IMR-90 (cell line): ENCODE results near the gene TNPO1. TPM values are rescaled to one million over a fixed set of nuclear protein-coding genes. Genes with fewer than 3 reads are reported as not detected.

Source experiments
- ATAC-seq: fragments of 200-7000 bp; cut with Tn5 transposase; 2 replicates; pipeline ENCODE4 v1.9.1; 2020; ENCODE audit warnings: low read depth, mild to moderate bottlenecking, moderate library complexity
- BruUV-seq: library from RNA; stranded (reverse); fragments of 400-500 nt; replicated peaks from 2 replicates; lab custom pipeline; 2021; lab: Mats Ljungman, UMichigan
- CTCF ChIA-PET: fragments of 300-600 bp; formaldehyde crosslinking; extraction: SDS; loops from one replicate; lab custom pipeline; 2021; ENCODE audit warnings: antibody characterized with exemption; lab: Yijun Ruan, JAX
- POLR2A ChIA-PET: fragments of 300-600 bp; sonication (Branson Sonifier 250); formaldehyde crosslinking; loops from one replicate; lab custom pipeline; 2022; ENCODE audit warnings: antibody characterized with exemption; ENCODE audit not compliant: unreplicated experiment; lab: Charles Lee
- DNase-seq: peaks from one replicate; pipeline ENCODE4 v3.0.0; 2013
- H2AFZ ChIP-seq: replicated peaks from 2 replicates; pipeline ENCODE3; 2013; ENCODE audit warnings: low read length, mild to moderate bottlenecking; ENCODE audit not compliant: poor library complexity
- H2AK5ac ChIP-seq: 2 replicates; pipeline ENCODE4 v1.6.1; 2013; ENCODE audit warnings: low read depth, low read length, inconsistent platforms
- H2AK9ac ChIP-seq: replicated peaks from 2 replicates; pipeline ENCODE3; 2013; ENCODE audit warnings: mild to moderate bottlenecking, low read depth, low read length, moderate library complexity; ENCODE audit not compliant: poor library complexity
- H2BK120ac ChIP-seq: 2 replicates; pipeline ENCODE4 v1.6.1; 2013; ENCODE audit warnings: low read depth, low read length, inconsistent platforms
- H2BK15ac ChIP-seq: 3 replicates; pipeline ENCODE4 v1.6.1; 2013; ENCODE audit warnings: low read depth, low read length, inconsistent platforms
- H2BK20ac ChIP-seq: 2 replicates; pipeline ENCODE4 v1.6.1; 2013; ENCODE audit warnings: low read depth, mild to moderate bottlenecking, inconsistent platforms, low read length, moderate library complexity
- H2BK5ac ChIP-seq: 2 replicates; pipeline ENCODE4 v1.6.1; 2013; ENCODE audit warnings: mild to moderate bottlenecking, low read depth, low read length, inconsistent platforms; ENCODE audit not compliant: poor library complexity, severe bottlenecking
- H3K14ac ChIP-seq: replicated peaks from 2 replicates; pipeline ENCODE4 v1.6.1; 2013; ENCODE audit warnings: low read depth, low read length, inconsistent platforms
- H3K18ac ChIP-seq: 2 replicates; pipeline ENCODE4 v1.6.1; 2013; ENCODE audit warnings: low read depth, low read length, control low read depth
- H3K23ac ChIP-seq: 2 replicates; pipeline ENCODE4 v1.6.1; 2013; ENCODE audit warnings: low read depth, low read length, inconsistent platforms
- H3K27ac ChIP-seq: 2 replicates; pipeline ENCODE4 v1.5.1; 2013; ENCODE audit warnings: mild to moderate bottlenecking, control low read depth, low read length; ENCODE audit not compliant: insufficient read depth
- H3K27me3 ChIP-seq: 2 replicates; pipeline ENCODE4 v1.6.1; 2013; ENCODE audit warnings: low read length; ENCODE audit not compliant: control insufficient read depth, insufficient read depth
- H3K36me3 ChIP-seq: 2 replicates; pipeline ENCODE4 v1.6.1; 2013; ENCODE audit warnings: low read length, mixed read lengths; ENCODE audit not compliant: control insufficient read depth, insufficient read depth
- H3K4ac ChIP-seq: 2 replicates; pipeline ENCODE4 v1.6.1; 2013; ENCODE audit warnings: low read depth, low read length, inconsistent platforms
- H3K4me1 ChIP-seq: 2 replicates; pipeline ENCODE4 v1.6.1; 2013; ENCODE audit warnings: low read length, mixed read lengths; ENCODE audit not compliant: control insufficient read depth, insufficient read depth
- H3K4me2 ChIP-seq: 2 replicates; pipeline ENCODE4 v1.6.1; 2013; ENCODE audit warnings: low read depth, mild to moderate bottlenecking, control low read depth, low read length, moderate library complexity
- H3K4me3 ChIP-seq: 2 replicates; pipeline ENCODE4 v1.5.1; 2013; ENCODE audit warnings: low read depth, mild to moderate bottlenecking, control low read depth, low read length, moderate library complexity; ENCODE audit not compliant: insufficient read depth
- H3K56ac ChIP-seq: 2 replicates; pipeline ENCODE4 v1.6.1; 2013; ENCODE audit warnings: low read length, inconsistent platforms; ENCODE audit not compliant: insufficient read depth; ENCODE audit errors: extremely low read depth
- H3K79me1 ChIP-seq, 2 experiments: 2 replicates each; pipeline ENCODE4 v1.6.1; 2013; ENCODE audit warnings: low read length in 2 of 2, inconsistent platforms in 1 of 2, low read depth in 1 of 2
- H3K9ac ChIP-seq: 2 replicates; pipeline ENCODE4 v1.6.1; 2013; ENCODE audit warnings: low read depth, low read length, control low read depth
- H3K9me1 ChIP-seq: 2 replicates; pipeline ENCODE4 v1.6.1; 2013; ENCODE audit warnings: low read length, inconsistent platforms; ENCODE audit not compliant: insufficient read depth
- H3K9me3 ChIP-seq: 2 replicates; pipeline ENCODE4 v1.6.1; 2013; ENCODE audit warnings: low read length; ENCODE audit not compliant: control insufficient read depth, insufficient read depth
- H4K20me1 ChIP-seq: 2 replicates; pipeline ENCODE4 v1.6.1; 2013; ENCODE audit warnings: low read length, inconsistent platforms; ENCODE audit not compliant: insufficient read depth
- H4K5ac ChIP-seq: 2 replicates; pipeline ENCODE4 v1.6.1; 2013; ENCODE audit warnings: mild to moderate bottlenecking, low read depth, low read length, control low read depth
- H4K8ac ChIP-seq, 2 experiments: 2 replicates each; pipeline ENCODE4 v1.6.1; 2013; ENCODE audit warnings: low read depth in 2 of 2, low read length in 2 of 2, control low read depth in 1 of 2, inconsistent platforms in 1 of 2
- H4K91ac ChIP-seq: 2 replicates; pipeline ENCODE4 v1.6.1; 2013; ENCODE audit warnings: low read depth, low read length, inconsistent platforms; ENCODE audit not compliant: insufficient read depth
- BHLHE40 ChIP-seq: fragments of 150-350 bp; IDR thresholded peaks from 2 replicates; pipeline ENCODE4 v1.6.1; 2016; ENCODE audit warnings: mild to moderate bottlenecking, low read depth, low read length
- CEBPB ChIP-seq: IDR thresholded peaks from 2 replicates; pipeline ENCODE4 v1.6.1; 2012; ENCODE audit warnings: low read depth, low read length, improper control_type of control experiment
- ELK1 ChIP-seq: fragments of 150-350 bp; IDR thresholded peaks from 2 replicates; pipeline ENCODE4 v1.6.1; 2016; ENCODE audit warnings: low read depth, mild to moderate bottlenecking, low read length, moderate library complexity, borderline replicate concordance
- MXI1 ChIP-seq: IDR thresholded peaks from 2 replicates; pipeline ENCODE4 v1.6.1; 2012; ENCODE audit warnings: low read depth, mild to moderate bottlenecking, low read length, moderate library complexity, borderline replicate concordance
- POLR2A ChIP-seq: IDR thresholded peaks from 2 replicates; pipeline ENCODE4 v1.6.1; 2012; ENCODE audit warnings: mild to moderate bottlenecking, low read depth, low read length
- RAD21 ChIP-seq: IDR thresholded peaks from 2 replicates; pipeline ENCODE4 v1.6.1; 2012; ENCODE audit warnings: low read length, improper control_type of control experiment
- RFX5 ChIP-seq: IDR thresholded peaks from 2 replicates; pipeline ENCODE4 v1.8.0; 2012; ENCODE audit warnings: low read depth, mild to moderate bottlenecking, low read length, moderate library complexity
- WGBS, 2 experiments: methylation state at CpG; one replicate each; pipeline versions ENCODE4 v1.1.5 to v1.1.7; 2013; ENCODE audit warnings: missing lambda C conversion rate in 2 of 2; ENCODE audit not compliant: insufficient read length in 1 of 2; ENCODE audit errors: extremely low coverage in 2 of 2; 5-methylcytosine and 5-hydroxymethylcytosine counted together
- dilution Hi-C: fragments of 300-500 bp; cut with HindIII; formaldehyde crosslinking; loops from one replicate; pipeline ENCODE4 v1.14.3; 2018; ENCODE audit warnings: low sequenced_read_pairs; ENCODE audit not compliant: unreplicated experiment
- in situ Hi-C: fragments of 300-500 bp; cut with MboI; formaldehyde crosslinking; loops from 3 replicates; pipeline ENCODE4 v1.14.3; 2019; ENCODE audit warnings: low sequenced_read_pairs, inconsistent platforms, mixed read lengths
- intact Hi-C: fragments of 100-400 bp; cut with micrococcal nuclease; formaldehyde crosslinking; loops from 2 replicates; pipeline ENCODE4 v1.10.0; 2022
- polyA plus RNA-seq, 3 experiments: library from polyadenylated mRNA; depleted of rRNA; stranded (reverse); fragments of >200 nt; gene quantifications; 2 replicates each; pipeline ENCODE4 v1.2.3, GENCODE V29; 2012; ENCODE audit warnings: low replicate concordance in 1 of 3
- total RNA-seq: library from RNA; depleted of rRNA; stranded (reverse); fragments of >200 nt; gene quantifications from 2 replicates; pipeline ENCODE4 v1.2.3, GENCODE V29; 2012

TNPO1 gene
- total and polyA plus RNA-seq, 2 of the 4 experiments (the other 2 are of a cell fraction): 45.5 to 400 TPM

GRCh38 chr5:72834924-72835323 lies 18.5 kb downstream of the TNPO1 start:
- H3K9me3 ChIP-seq: no peaks in the 10 kb centered on the region
- H2BK5ac ChIP-seq: no peak overlapping the region
- H3K18ac ChIP-seq: no peak overlapping the region
- no peak overlapping the region for H3K4me2 ChIP-seq
- H2BK20ac ChIP-seq: no peak overlapping the region
- dilution Hi-C loops (no loop called here), in situ Hi-C loops (no loop called here), intact Hi-C loops (no loop called here)
- TF ChIP-seq RFX5 (no peak), BHLHE40 (no peak), ELK1 (no peak), POLR2A (no peak), RAD21 (no peak), CEBPB (no peak), MXI1 (no peak)
- BruUV-seq: no TSS peak
- peaks cover 2% of the 10 kb centered on the region for H3K36me3 ChIP-seq
- no peak for ATAC-seq
- no peak overlapping the region for H3K14ac ChIP-seq
- no peak overlapping the region for H4K91ac ChIP-seq
- peaks cover 7% of the 10 kb centered on the region for H3K4me1 ChIP-seq
- no peak overlapping the region for H3K4ac ChIP-seq
- no peak for DNase-seq
- no peak overlapping the region for H4K8ac ChIP-seq
- H2AK9ac ChIP-seq: no peak overlapping the region
- no peak overlapping the region for H2AK5ac ChIP-seq
- no peak overlapping the region for H4K5ac ChIP-seq
- no peaks in the 10 kb centered on the region for H3K27me3 ChIP-seq
- H3K4me3 ChIP-seq: no peak overlapping the region
- ChIA-PET CTCF (no interaction called here), POLR2A (no interaction called here)
- no peak overlapping the region for H3K23ac ChIP-seq
- no peak overlapping the region for H3K56ac ChIP-seq
- H3K9me1 ChIP-seq: peaks cover 8% of the 10 kb centered on the region
- H3K79me1 ChIP-seq: peaks cover 31 to 68% of the 10 kb centered on the region in 2 experiments
- WGBS, 2 experiments: no CpG with 5 or more reads among the region's 2 CpGs
- no peak overlapping the region for H2AFZ ChIP-seq
- no peak overlapping the region for H2BK15ac ChIP-seq
- H3K27ac ChIP-seq: no peak overlapping the region
- H4K20me1 ChIP-seq: peaks cover 75% of the 10 kb centered on the region
- H3K9ac ChIP-seq: no peak overlapping the region
- H2BK120ac ChIP-seq: no peak overlapping the region
